Colonic mucosa (tissue), 4 donors: ENCODE data around the gene GGT1. TPM values are rescaled to one million over a fixed set of nuclear protein-coding genes. Genes with fewer than 3 reads are reported as not detected.
A peak's percentile ranks its signal among the peaks of the same experiment; 100 is the strongest.
"Not testable (repeated sequence)": the region's sequence is repeated elsewhere in the genome, so short reads cannot be mapped to it uniquely, and the experiment has no call there.

Source experiments
- DNase-seq: peaks from one replicate; pipeline ENCODE4 v3.0.0-alpha.2; 2020
- H3K27ac ChIP-seq: fragments of 200-600 bp; one replicate; pipeline ENCODE4 v1.8.0; 2021
- H3K27me3 ChIP-seq: fragments of 200-600 bp; one replicate; pipeline ENCODE4 v1.8.0; 2021
- H3K36me3 ChIP-seq: fragments of 200-600 bp; one replicate; pipeline ENCODE4 v1.8.0; 2021
- H3K4me1 ChIP-seq: fragments of 200-600 bp; one replicate; pipeline ENCODE4 v1.8.0; 2021; ENCODE audit warnings: mild to moderate bottlenecking
- H3K4me3 ChIP-seq: fragments of 200-600 bp; one replicate; pipeline ENCODE4 v1.8.0; 2021
- H3K9ac ChIP-seq, 2 donors: one replicate each; pipeline ENCODE4 v1.7.0; 2013; ENCODE audit warnings: control low read depth in 2 of 2, low read depth in 2 of 2, low read length in 2 of 2
- H3K9me3 ChIP-seq: fragments of 200-600 bp; one replicate; pipeline ENCODE4 v1.8.0; 2021
- CTCF ChIP-seq: fragments of 200-600 bp; IDR thresholded peaks from one replicate; pipeline ENCODE4 v1.8.0; 2022; ENCODE audit warnings: antibody characterized with exemption, mild to moderate bottlenecking
- intact Hi-C: fragments of 100-400 bp; cut with DNase I; formaldehyde crosslinking; loops from one replicate; pipeline ENCODE4 v1.14.1; 2022
- total RNA-seq, 2 donors: library from RNA; stranded (reverse); fragmentation: NEBNext Ultra II Directional in 1 of 2; extraction: Animal tissue kit (Norgen Biotek cat#: 25700) in 1 of 2; gene quantifications; one replicate each; pipeline ENCODE4 v1.2.1, GENCODE V29; 2021
- donor health status: healthy.
- donor health status: DM: no; HTN: no; CAD: no.
- donor health status: DM: no; HTN: no; CAD: no.

Gene GGT1
- total RNA-seq, 2 donors from 2014 or later: 16.8 to 50.4 TPM

DNA sequence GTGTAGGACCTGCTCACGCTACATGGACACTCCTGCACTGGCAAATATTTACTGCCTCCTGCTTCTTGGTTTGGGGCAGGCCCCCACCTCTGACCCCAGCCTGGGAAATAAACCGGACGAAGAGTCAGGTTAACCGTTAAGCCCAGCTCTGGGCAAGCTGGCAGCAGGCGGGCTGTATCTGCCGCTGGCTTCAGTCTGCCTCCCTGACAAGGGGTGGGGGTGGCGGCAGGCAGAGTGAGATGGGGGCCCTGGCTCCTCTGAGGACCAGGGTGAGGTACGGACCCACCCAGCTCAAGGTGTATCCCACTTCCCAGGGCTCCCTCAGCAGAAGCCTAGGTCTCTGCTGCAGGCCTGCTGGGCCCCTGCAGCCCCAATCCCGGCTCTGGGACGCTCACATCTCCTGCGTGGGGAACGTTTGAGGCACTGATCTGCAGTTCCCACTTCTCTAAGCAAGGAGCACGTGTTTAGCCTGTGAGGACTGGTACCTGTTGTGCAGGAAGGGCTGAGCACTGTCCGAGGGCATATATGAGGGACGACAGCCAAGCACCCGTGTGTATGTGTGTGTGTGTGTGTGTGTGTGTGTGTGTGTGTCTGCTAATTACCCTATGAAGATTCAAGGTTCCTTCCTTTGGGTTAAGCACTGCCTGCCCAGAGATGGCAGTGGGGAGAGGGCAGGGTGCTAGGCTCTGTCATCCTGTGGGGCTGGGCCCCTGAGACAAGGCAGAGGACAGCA is 9.0 kb upstream of the GGT1 start:
- Histone ChIP-seq H3K27me3 (no peaks in the 10 kb centered on the region), H3K9me3 (no peaks in the 10 kb centered on the region), H3K4me1 (no peaks in the 10 kb centered on the region), H3K27ac (no peak overlapping the region), H3K36me3 (no peaks in the 10 kb centered on the region), H3K4me3 (no peak overlapping the region), H3K9ac (peak overlapping the region in 1 of 2 donors; percentile 14)
- intact Hi-C loops: no loop called here
- peak; percentile 70 for DNase-seq
- no peak for TF ChIP-seq CTCF

- no peak overlapping the region for H3K4me3 ChIP-seq
- no peaks in the 10 kb centered on the region for H3K27me3 ChIP-seq
- no peak for TF ChIP-seq CTCF
- no peaks in the 10 kb centered on the region for H3K36me3 ChIP-seq
- H3K9ac ChIP-seq: no peak overlapping the region
- H3K27ac ChIP-seq: no peak overlapping the region
- no peaks in the 10 kb centered on the region for H3K4me1 ChIP-seq
- H3K9me3 ChIP-seq: no peaks in the 10 kb centered on the region
- no peak for DNase-seq
- intact Hi-C loops: no loop called here
These were observed 8.3 kb upstream of the GGT1 start for GRCh38 chr22:24594569-24595120.

- DNase-seq: no peak
- intact Hi-C loops: no loop called here
- Histone ChIP-seq H3K27me3 (no peaks in the 10 kb centered on the region), H3K4me3 (no peak overlapping the region), H3K36me3 (no peaks in the 10 kb centered on the region), H3K9ac (no peak overlapping the region), H3K27ac (no peak overlapping the region), H3K9me3 (no peaks in the 10 kb centered on the region), H3K4me1 (no peaks in the 10 kb centered on the region)
- no peak for TF ChIP-seq CTCF
These were observed 7.8 kb upstream of the GGT1 start for GRCh38 chr22:24595228-24595627.

DNA sequence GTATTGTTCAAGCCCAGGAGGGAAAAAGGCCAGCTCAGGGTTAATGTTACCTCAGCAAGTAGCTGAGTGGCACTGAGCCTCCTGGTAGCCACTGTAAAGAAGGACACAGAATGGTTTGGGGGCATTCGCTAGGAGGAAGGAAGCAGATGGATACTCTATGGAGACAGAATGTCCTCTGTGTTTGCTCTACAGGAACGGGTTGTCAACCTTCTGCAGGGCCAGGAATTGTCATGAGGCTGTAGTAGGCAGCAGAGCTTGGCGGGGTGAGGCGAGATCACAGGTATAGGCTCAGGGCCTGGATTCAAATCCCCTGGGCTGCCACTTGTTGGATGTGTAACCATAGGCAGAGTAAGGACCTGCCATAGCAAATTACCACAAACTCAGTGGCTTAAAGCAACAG is 7.1 kb upstream of the GGT1 start:
- Histone ChIP-seq H3K4me1 (no peaks in the 10 kb centered on the region), H3K9me3 (no peaks in the 10 kb centered on the region), H3K4me3 (no peak overlapping the region), H3K36me3 (no peaks in the 10 kb centered on the region), H3K27me3 (no peaks in the 10 kb centered on the region), H3K27ac (no peak overlapping the region), H3K9ac (no peak overlapping the region)
- TF ChIP-seq CTCF: no peak
- intact Hi-C loops: no loop called here
- no peak for DNase-seq

DNA sequence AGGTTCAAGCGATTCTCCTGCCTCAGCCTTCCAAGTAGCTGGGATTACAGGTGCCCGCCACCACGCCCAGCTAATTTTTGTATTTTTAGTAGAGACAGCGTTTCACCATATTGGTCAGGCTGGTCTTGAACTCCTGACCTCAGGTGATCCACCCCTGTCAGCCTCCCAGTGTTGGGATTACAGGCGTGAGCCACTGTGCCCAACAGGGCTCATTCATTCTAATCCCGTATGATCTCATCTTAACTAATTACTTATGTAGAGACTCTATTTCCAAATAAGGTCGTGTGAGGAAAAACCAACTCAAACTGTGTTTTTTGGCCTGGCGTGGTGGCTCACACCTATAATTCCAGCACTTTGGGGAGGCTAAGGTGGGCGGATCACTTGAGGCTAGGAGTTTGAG is 5.9 kb upstream of the GGT1 start:
- H3K4me1 ChIP-seq, H3K27me3 ChIP-seq, DNase-seq, H3K9me3 ChIP-seq, H3K4me3 ChIP-seq, H3K9ac ChIP-seq, intact Hi-C loops, H3K27ac ChIP-seq, H3K36me3 ChIP-seq: not testable (repeated sequence)

DNA sequence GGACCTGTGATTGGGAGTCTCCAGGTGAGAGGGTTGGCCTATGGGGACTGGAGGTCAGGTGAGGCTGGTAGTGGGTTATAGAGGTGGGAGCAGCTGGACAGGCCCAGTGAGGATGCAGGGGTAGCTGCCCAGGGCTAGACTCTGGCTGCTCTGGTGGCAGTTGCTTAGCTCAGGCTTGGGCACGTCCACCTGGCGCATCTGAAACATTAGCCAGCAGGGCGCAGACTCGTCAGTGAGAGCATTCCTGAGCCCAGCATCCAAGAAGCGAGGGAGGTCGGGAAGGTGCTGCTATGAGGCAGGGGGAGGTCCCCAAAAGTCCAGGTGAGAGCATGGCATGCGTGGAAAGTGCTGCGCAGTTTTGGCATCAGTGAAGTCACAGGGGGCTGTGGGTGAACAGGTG is 3.5 kb upstream of the GGT1 start:
- Histone ChIP-seq H3K4me1 (peaks cover 11% of the 10 kb centered on the region), H3K9ac (no peak overlapping the region), H3K27ac (no peak overlapping the region), H3K27me3 (no peaks in the 10 kb centered on the region), H3K4me3 (no peak overlapping the region), H3K9me3 (no peaks in the 10 kb centered on the region), H3K36me3 (no peaks in the 10 kb centered on the region)
- DNase-seq: no peak
- intact Hi-C loops: no loop called here
- no peak for TF ChIP-seq CTCF

DNA sequence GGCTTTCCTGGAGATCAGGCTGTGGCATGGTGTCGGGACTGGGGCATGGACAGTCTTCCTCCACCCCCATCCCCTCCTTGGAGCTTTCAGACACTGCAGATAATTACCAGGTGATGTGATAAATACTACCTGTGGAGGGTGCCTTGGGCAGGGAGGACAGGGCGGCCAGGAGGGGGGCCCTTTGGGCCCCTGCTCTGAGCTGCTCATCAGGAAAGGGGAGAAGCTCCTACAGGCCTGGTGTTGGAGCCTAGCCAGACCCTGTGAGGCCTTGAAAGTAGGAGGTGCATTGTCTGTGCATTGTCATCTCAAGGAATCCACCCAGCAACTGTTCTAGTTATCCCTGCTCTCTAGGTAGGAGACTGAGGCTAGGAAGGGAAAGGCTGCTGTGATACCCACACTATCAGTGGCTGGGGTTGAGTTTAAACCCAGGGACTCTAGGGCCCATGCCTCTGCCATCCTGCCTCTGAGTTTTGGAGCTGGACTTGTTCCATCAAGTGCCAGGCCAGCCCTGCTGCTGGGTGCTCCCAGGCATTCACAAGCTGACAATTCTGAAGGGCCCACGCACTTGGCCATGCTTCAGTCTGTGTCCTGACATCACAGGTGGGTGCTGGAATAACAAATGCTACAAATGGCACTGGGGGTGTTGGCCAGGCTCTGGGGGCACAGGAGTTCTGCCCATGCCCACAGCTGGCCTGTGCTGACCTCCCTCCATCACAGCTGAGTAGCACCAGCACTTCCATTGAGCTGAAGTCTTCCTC is 2.9 kb upstream of the GGT1 start:
- H3K36me3 ChIP-seq, H3K9me3 ChIP-seq, DNase-seq, H3K9ac ChIP-seq, H3K27me3 ChIP-seq, H3K4me3 ChIP-seq, H3K27ac ChIP-seq: not testable (repeated sequence)
- intact Hi-C loops: loop anchor here (5.0 kb wide), 1 partner anchor 923 kb away; no protein-coding TSS in a partner anchor
- H3K4me1 ChIP-seq: peaks cover 11% of the 10 kb centered on the region
